Smooth muscle cell (in vitro differentiated cells): Measurements from ENCODE around the gene SPTB. TPM values are rescaled to one million over a fixed set of nuclear protein-coding genes. Genes with fewer than 3 reads are reported as not detected.

Source experiments
- DNase-seq: peaks from one replicate; lab custom pipeline; 2025; ENCODE audit not compliant: unreplicated experiment; lab: John Stamatoyannopoulos, UW
- H2AFZ ChIP-seq: fragments of 200-600 bp; sonication (generic); 2 replicates; pipeline ENCODE4 v1.6.0; 2016; ENCODE audit warnings: antibody characterized with exemption, low read depth, mild to moderate bottlenecking
- H3F3A ChIP-seq: fragments of 200-600 bp; sonication (generic); 2 replicates; pipeline ENCODE4 v1.6.0; 2017; ENCODE audit warnings: antibody characterized with exemption, low read depth
- H3K27ac ChIP-seq: fragments of 200-600 bp; sonication (generic); 2 replicates; pipeline ENCODE4 v1.5.1; 2016; ENCODE audit warnings: low read depth, mild to moderate bottlenecking
- H3K27me3 ChIP-seq: fragments of 200-600 bp; sonication (generic); 2 replicates; pipeline ENCODE4 v1.6.1; 2016; ENCODE audit warnings: low read depth, mild to moderate bottlenecking
- H3K36me3 ChIP-seq: fragments of 200-600 bp; sonication (generic); 2 replicates; pipeline ENCODE4 v1.5.1; 2016; ENCODE audit warnings: low read depth
- H3K4me1 ChIP-seq: fragments of 200-600 bp; sonication (generic); 2 replicates; pipeline ENCODE4 v1.5.1; 2016; ENCODE audit warnings: low read depth
- H3K4me2 ChIP-seq: fragments of 200-600 bp; sonication (generic); 2 replicates; pipeline ENCODE4 v1.6.0; 2016; ENCODE audit warnings: mild to moderate bottlenecking
- H3K4me3 ChIP-seq: fragments of 200-600 bp; sonication (generic); 2 replicates; pipeline ENCODE4 v1.5.1; 2016; ENCODE audit warnings: mild to moderate bottlenecking
- H3K79me2 ChIP-seq: fragments of 200-600 bp; sonication (generic); 2 replicates; pipeline ENCODE4 v1.6.0; 2016; ENCODE audit warnings: low read depth, mild to moderate bottlenecking
- H3K9ac ChIP-seq: fragments of 200-600 bp; sonication (generic); 2 replicates; pipeline ENCODE4 v1.6.0; 2016; ENCODE audit warnings: low read depth
- H3K9me3 ChIP-seq: fragments of 200-600 bp; sonication (generic); replicated peaks from 2 replicates; pipeline ENCODE4 v1.5.1; 2016; ENCODE audit warnings: low read depth
- H4K20me1 ChIP-seq: fragments of 200-600 bp; sonication (generic); 2 replicates; pipeline ENCODE4 v1.6.0; 2016; ENCODE audit warnings: low read depth
- CTCF ChIP-seq: fragments of 200-600 bp; sonication (generic); IDR thresholded peaks from 2 replicates; pipeline ENCODE4 v1.5.1; 2017; ENCODE audit warnings: borderline replicate concordance, mild to moderate bottlenecking, antibody characterized with exemption; ENCODE audit not compliant: insufficient read depth, poor library complexity, severe bottlenecking
- WGBS: methylation state at CpG from one replicate; pipeline ENCODE4 v1.1.7; 2016; ENCODE audit warnings: low lambda C conversion rate; 5-methylcytosine and 5-hydroxymethylcytosine counted together
- polyA plus RNA-seq: library from polyadenylated mRNA; unstranded; fragments of >200 nt; fragmentation: Nextera tagmentation; extraction: Ambion mirVana; gene quantifications from 2 replicates; pipeline ENCODE4 v1.2.1, GENCODE V29; 2016
- total RNA-seq: library from RNA; depleted of rRNA; stranded (reverse); fragments of >200 nt; gene quantifications from 2 replicates; pipeline ENCODE4 v1.2.3, GENCODE V29; 2014

SPTB gene
- total and polyA plus RNA-seq, 2 experiments from 2014 or later = 0.25 to 3.3 TPM

DNA sequence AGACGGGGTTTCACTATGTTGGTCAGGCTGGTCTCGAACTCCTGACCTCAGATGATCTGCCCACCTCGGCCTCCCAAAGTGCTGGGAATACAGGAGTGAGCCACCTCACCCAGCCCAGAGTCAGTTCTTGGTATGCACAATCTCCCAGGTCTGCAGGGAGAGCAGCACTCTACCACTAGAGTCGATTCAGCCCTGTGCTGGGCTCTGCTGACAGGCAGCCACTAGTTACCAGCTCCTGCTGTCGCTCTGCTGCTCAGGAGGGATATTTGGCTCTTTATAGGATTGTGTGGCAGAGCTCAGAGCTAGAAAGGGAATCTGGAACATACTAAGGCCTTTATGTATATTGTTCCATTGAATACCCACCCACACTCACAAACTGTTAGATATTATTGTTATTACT, 44.3 kb downstream of the SPTB start:
- Histone ChIP-seq H2AFZ (no peak overlapping the region), H3K9ac (no peak overlapping the region), H3K79me2 (no peaks in the 10 kb centered on the region), H3K36me3 (no peaks in the 10 kb centered on the region), H3K4me3 (no peak overlapping the region), H3K9me3 (no peaks in the 10 kb centered on the region), H3K4me2 (no peak overlapping the region), H3F3A (no peaks in the 10 kb centered on the region), H3K27me3 (no peaks in the 10 kb centered on the region), H4K20me1 (no peaks in the 10 kb centered on the region), H3K4me1 (no peaks in the 10 kb centered on the region), H3K27ac (no peak overlapping the region)
- 90% methylated on average over 5 of the region's 5 CpGs for WGBS
- DNase-seq = no peak
- no peak for TF ChIP-seq CTCF

DNA sequence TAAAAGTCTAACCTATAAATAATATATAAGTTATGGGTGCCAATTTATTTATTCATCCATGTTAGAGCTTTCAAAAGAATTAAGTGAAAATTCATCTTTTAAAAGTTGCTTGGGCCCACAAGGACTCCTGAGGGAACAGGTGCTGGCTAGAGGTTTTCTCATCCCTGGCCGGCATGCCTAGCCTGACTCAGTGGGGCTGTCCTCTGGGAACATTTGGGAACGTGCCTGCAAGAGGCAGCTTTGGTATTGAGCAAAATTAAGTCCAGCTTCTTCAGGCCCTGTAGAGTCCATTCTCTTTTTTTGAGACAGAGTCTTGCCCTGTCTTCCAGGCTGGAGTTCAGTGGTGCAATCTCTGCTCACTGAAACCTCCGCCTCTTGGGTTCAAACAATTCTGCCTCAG, 44.7 kb downstream of the SPTB start:
- H3K27me3 ChIP-seq = no peaks in the 10 kb centered on the region
- no peaks in the 10 kb centered on the region for H3K79me2 ChIP-seq
- no peak overlapping the region for H3K4me3 ChIP-seq
- H3K36me3 ChIP-seq = no peaks in the 10 kb centered on the region
- H4K20me1 ChIP-seq = no peaks in the 10 kb centered on the region
- WGBS = 82% methylated on average over 3 of the region's 3 CpGs
- no peak overlapping the region for H3K4me2 ChIP-seq
- H2AFZ ChIP-seq = no peak overlapping the region
- H3F3A ChIP-seq = no peaks in the 10 kb centered on the region
- H3K27ac ChIP-seq = no peak overlapping the region
- no peaks in the 10 kb centered on the region for H3K4me1 ChIP-seq
- no peaks in the 10 kb centered on the region for H3K9me3 ChIP-seq
- no peak for DNase-seq
- H3K9ac ChIP-seq = no peak overlapping the region
- TF ChIP-seq CTCF = no peak

GRCh38 chr14:64831419-64831818, 48.3 kb downstream of the SPTB start:
- H3K27ac ChIP-seq = no peak overlapping the region
- H2AFZ ChIP-seq = no peak overlapping the region
- no peak overlapping the region for H3K4me3 ChIP-seq
- WGBS = 75% methylated on average over 5 of the region's 5 CpGs
- no peaks in the 10 kb centered on the region for H3K9me3 ChIP-seq
- no peaks in the 10 kb centered on the region for H3K79me2 ChIP-seq
- DNase-seq = no peak
- no peaks in the 10 kb centered on the region for H3K36me3 ChIP-seq
- no peaks in the 10 kb centered on the region for H3K27me3 ChIP-seq
- H3K4me2 ChIP-seq = no peak overlapping the region
- no peaks in the 10 kb centered on the region for H3K4me1 ChIP-seq
- TF ChIP-seq CTCF = no peak
- H3K9ac ChIP-seq = no peak overlapping the region
- no peaks in the 10 kb centered on the region for H3F3A ChIP-seq
- no peaks in the 10 kb centered on the region for H4K20me1 ChIP-seq

GRCh38 chr14:64830961-64831360, 48.7 kb downstream of the SPTB start:
- H4K20me1 ChIP-seq = no peaks in the 10 kb centered on the region
- no peaks in the 10 kb centered on the region for H3K4me1 ChIP-seq
- no peaks in the 10 kb centered on the region for H3F3A ChIP-seq
- H3K9ac ChIP-seq = no peak overlapping the region
- DNase-seq = no peak
- H2AFZ ChIP-seq = no peak overlapping the region
- no peaks in the 10 kb centered on the region for H3K79me2 ChIP-seq
- no peaks in the 10 kb centered on the region for H3K9me3 ChIP-seq
- H3K36me3 ChIP-seq = no peaks in the 10 kb centered on the region
- H3K27ac ChIP-seq = no peak overlapping the region
- no peak overlapping the region for H3K4me2 ChIP-seq
- 100% methylated on average over 1 of the region's 1 CpG for WGBS
- no peak for TF ChIP-seq CTCF
- no peak overlapping the region for H3K4me3 ChIP-seq
- no peaks in the 10 kb centered on the region for H3K27me3 ChIP-seq
